AG09309 (cell line): ENCODE measurements around the gene TTLL13.
A peak's percentile ranks its signal among the peaks of the same experiment; 100 is the strongest.
"Not testable (repeated sequence)": the region's sequence is repeated elsewhere in the genome, so short reads cannot be mapped to it uniquely, and the experiment has no call there.

Source experiments
- DNase-seq: peaks from one replicate; pipeline ENCODE4 v3.0.0-alpha.2; 2010; ENCODE audit warnings: low read depth
- H3K4me3 ChIP-seq: 2 replicates; pipeline ENCODE4 v1.5.1; 2011; ENCODE audit warnings: mild to moderate bottlenecking, low read depth, low read length, moderate library complexity; ENCODE audit not compliant: control insufficient read depth
- CTCF ChIP-seq: IDR thresholded peaks from 2 replicates; pipeline ENCODE4 v1.5.1; 2011; ENCODE audit warnings: mild to moderate bottlenecking, low read depth, low read length, inconsistent platforms; ENCODE audit not compliant: insufficient read depth, control insufficient read depth; ENCODE audit errors: missing control alignments

TTLL13 gene

GRCh38 chr15:90266485-90266884 lies 17.1 kb downstream of the TTLL13 start:
- TF ChIP-seq CTCF, result no peak
- no peak for DNase-seq
- peak overlapping the region; percentile 74 for H3K4me3 ChIP-seq

GRCh38 chr15:90268415-90268814 lies 19.1 kb downstream of the TTLL13 start:
- H3K4me3 ChIP-seq, result no peak overlapping the region
- no peak for DNase-seq
- no peak for TF ChIP-seq CTCF

- DNase-seq, result no peak
- no peak for TF ChIP-seq CTCF
- H3K4me3 ChIP-seq, result no peak overlapping the region
Measured at GRCh38 chr15:90270502-90271150, 21.3 kb downstream of the TTLL13 start.

- no peak for TF ChIP-seq CTCF
- no peak for DNase-seq
- no peak overlapping the region for H3K4me3 ChIP-seq
Measured at GRCh38 chr15:90271459-90272166, 22.3 kb downstream of the TTLL13 start.

- not testable (repeated sequence) for H3K4me3 ChIP-seq, DNase-seq
Measured at GRCh38 chr15:90278467-90278866, 29.1 kb downstream of the TTLL13 start.

GRCh38 chr15:90280743-90281142 lies 31.4 kb downstream of the TTLL13 start:
- not testable (repeated sequence) for H3K4me3 ChIP-seq, DNase-seq

- not testable (repeated sequence) for H3K4me3 ChIP-seq, DNase-seq
Measured at GRCh38 chr15:90281637-90282036, 32.3 kb downstream of the TTLL13 start.

GRCh38 chr15:90286678-90287077 lies 37.3 kb downstream of the TTLL13 start:
- TF ChIP-seq CTCF, result peak; percentile 41
- no peak overlapping the region for H3K4me3 ChIP-seq
- DNase-seq, result no peak
